Measurements from ENCODE around the gene CD79A.
"Not testable (repeated sequence)": the region's sequence is repeated elsewhere in the genome, so short reads cannot be mapped to it uniquely, and the experiment has no call there.

Gene CD79A

GRCh38 chr19:41904118-41904870, 27.2 kb downstream of the CD79A start:
- no peak for FAIRE-seq
- DNase-seq (ENCODE audit: low spot score): no peak

- FAIRE-seq (no peak), DNase-seq (ENCODE audit: low spot score) (no peak)
These were observed 28.4 kb downstream of the CD79A start for GRCh38 chr19:41905273-41906002.

- no peak for FAIRE-seq
- DNase-seq (ENCODE audit: low spot score): no peak
These were observed 29.2 kb downstream of the CD79A start for GRCh38 chr19:41906271-41906670.

GRCh38 chr19:41906916-41907680, 30.0 kb downstream of the CD79A start:
- DNase-seq (ENCODE audit: low spot score) (no peak), FAIRE-seq (no peak)

- no peak for FAIRE-seq
These were observed 31.0 kb downstream of the CD79A start for GRCh38 chr19:41907994-41908615.

GRCh38 chr19:41908724-41909464, 31.8 kb downstream of the CD79A start:
- no peak for FAIRE-seq
- DNase-seq (ENCODE audit: low spot score): no peak

More at GRCh38 chr19:41907994-41908615, 31.0 kb downstream of the CD79A start:
- no peak for DNase-seq (ENCODE audit: low spot score)

GRCh38 chr19:41909706-41910105, 32.6 kb downstream of the CD79A start:
- FAIRE-seq (no peak), DNase-seq (ENCODE audit: low spot score) (no peak)

GRCh38 chr19:41910240-41910991, 33.3 kb downstream of the CD79A start:
- no peak for FAIRE-seq
- DNase-seq (ENCODE audit: low spot score): no peak

- DNase-seq (ENCODE audit: low spot score): no peak
- FAIRE-seq: no peak
These were observed 34.2 kb downstream of the CD79A start for GRCh38 chr19:41910992-41911888.

- FAIRE-seq: no peak
These were observed 35.0 kb downstream of the CD79A start for GRCh38 chr19:41911889-41912731.

GRCh38 chr19:41912899-41913537, 35.9 kb downstream of the CD79A start:
- FAIRE-seq (no peak), DNase-seq (ENCODE audit: low spot score) (no peak)

More at GRCh38 chr19:41911889-41912731, 35.0 kb downstream of the CD79A start:
- no peak for DNase-seq (ENCODE audit: low spot score)

- DNase-seq (ENCODE audit: low spot score): no peak
- no peak for FAIRE-seq
These were observed 36.7 kb downstream of the CD79A start for GRCh38 chr19:41913538-41914423.

GRCh38 chr19:41914424-41914834, 37.4 kb downstream of the CD79A start:
- DNase-seq (ENCODE audit: low spot score); FAIRE-seq: not testable (repeated sequence)

GRCh38 chr19:41915021-41915775, 38.1 kb downstream of the CD79A start:
- FAIRE-seq (no peak), DNase-seq (ENCODE audit: low spot score) (no peak)

GRCh38 chr19:41915776-41916414, 38.8 kb downstream of the CD79A start:
- DNase-seq (ENCODE audit: low spot score) (no peak), FAIRE-seq (no peak)
